UCSD-AML1 (cell line): Measurements from ENCODE around the gene CAPRIN2.

Source experiments
- DNase-seq: peaks from one replicate; lab custom pipeline; 2025; ENCODE audit not compliant: unreplicated experiment; lab: John Stamatoyannopoulos, UW

CAPRIN2 gene

GRCh38 chr12:30769802-30770201, 15.1 kb upstream of the CAPRIN2 start:
- no peak for DNase-seq

- no peak for DNase-seq
Observed at GRCh38 chr12:30764251-30764650, 9.5 kb upstream of the CAPRIN2 start.

- no peak for DNase-seq
Observed at GRCh38 chr12:30763053-30763452, 8.3 kb upstream of the CAPRIN2 start.

DNA sequence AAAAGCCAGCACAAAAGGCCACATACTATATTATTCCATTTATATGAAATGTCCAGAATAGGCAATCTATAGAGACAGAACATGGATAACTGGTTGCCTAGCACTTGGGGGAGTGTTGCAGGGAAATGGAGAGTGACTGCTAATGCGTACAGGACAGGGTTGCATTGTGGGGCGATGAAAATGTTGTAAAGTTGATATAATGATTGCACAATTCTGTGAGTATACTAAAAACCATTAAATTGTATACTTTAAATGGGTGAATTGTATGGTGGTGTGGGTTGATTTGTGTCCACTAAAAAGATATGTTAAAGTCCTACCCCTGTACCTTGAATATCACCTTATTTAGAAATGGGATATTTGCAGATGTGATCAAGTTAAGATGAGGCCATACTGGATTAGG, 7.0 kb upstream of the CAPRIN2 start:
- no peak for DNase-seq

- no peak for DNase-seq
Observed at GRCh38 chr12:30757316-30757715, 2.6 kb upstream of the CAPRIN2 start.

GRCh38 chr12:30756074-30756473, 1.3 kb upstream of the CAPRIN2 start:
- no peak for DNase-seq

- DNase-seq = no peak
Observed at GRCh38 chr12:30755395-30755762, 628 bp upstream of the CAPRIN2 start.

DNA sequence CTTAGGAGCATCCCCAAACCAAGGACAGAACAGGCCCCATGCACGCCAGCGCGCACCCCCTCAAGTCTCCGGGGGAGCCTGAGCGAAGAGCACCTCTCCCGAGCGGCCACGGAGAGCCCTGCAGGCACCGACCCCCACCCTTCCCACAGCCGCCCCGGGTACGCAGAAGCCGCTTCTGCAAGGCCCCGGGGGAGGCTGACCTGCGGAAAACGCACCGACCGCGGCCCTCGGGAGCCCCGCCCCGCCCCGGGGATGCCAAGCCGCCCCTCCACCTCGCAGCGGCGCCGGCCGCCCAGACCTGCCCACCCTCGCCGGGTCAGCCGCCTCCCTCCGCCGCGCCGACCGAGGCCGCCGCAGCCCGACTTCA, 385 bp downstream of the CAPRIN2 start:
- DNase-seq = no peak

GRCh38 chr12:30753751-30754382, 884 bp downstream of the CAPRIN2 start:
- no peak for DNase-seq

DNA sequence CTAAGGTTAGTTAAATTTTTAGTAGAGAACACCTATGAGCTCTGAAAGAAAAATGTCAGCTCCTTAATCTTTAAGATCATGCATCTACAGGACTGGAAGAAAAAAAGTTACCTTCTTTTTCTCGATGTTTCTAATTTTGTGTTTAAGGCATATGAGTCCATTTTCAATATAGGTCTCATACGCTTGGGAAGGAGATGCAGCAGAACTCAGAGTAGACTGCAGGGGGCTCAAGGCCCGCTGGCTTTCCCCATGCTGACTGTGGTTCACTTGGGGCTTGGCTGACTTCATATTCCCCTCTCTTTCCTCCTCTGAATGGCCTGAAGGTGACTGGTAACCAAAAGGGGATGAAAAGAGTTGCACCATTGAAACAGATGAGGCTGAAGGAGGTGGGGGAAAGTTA, 1.5 kb downstream of the CAPRIN2 start:
- peak; percentile 8 for DNase-seq

- no peak for DNase-seq
Observed at GRCh38 chr12:30752255-30752654, 2.5 kb downstream of the CAPRIN2 start.

- no peak for DNase-seq
Observed at GRCh38 chr12:30748147-30748546, 6.6 kb downstream of the CAPRIN2 start.

GRCh38 chr12:30746190-30746589, 8.6 kb downstream of the CAPRIN2 start:
- DNase-seq = no peak

GRCh38 chr12:30744321-30744720, 10.4 kb downstream of the CAPRIN2 start:
- no peak for DNase-seq

- no peak for DNase-seq
Observed at GRCh38 chr12:30740274-30740673, 14.5 kb downstream of the CAPRIN2 start.

- no peak for DNase-seq
Observed at GRCh38 chr12:30739020-30739419, 15.7 kb downstream of the CAPRIN2 start.

GRCh38 chr12:30732954-30733637, 21.7 kb downstream of the CAPRIN2 start:
- DNase-seq = no peak

- no peak for DNase-seq
Observed at GRCh38 chr12:30730011-30730410, 24.7 kb downstream of the CAPRIN2 start.

DNA sequence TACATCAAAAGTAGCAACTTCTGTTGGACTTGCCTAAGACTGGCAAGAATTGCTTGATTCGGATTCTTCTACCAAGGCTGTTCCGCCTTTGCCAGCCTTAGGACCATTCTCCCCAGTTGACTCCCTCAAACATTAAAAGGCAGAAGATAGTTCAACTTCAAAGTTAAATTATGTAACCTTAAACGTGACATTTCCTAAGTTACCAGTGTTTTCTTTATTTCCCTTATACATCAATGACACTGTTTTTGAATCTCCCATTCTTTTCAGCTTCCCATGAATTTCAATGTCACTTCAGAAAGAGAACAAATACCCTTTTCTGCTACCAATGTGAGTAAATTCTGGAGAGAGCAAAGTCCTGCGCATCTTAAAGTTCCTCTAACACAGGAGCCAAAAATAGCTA, 25.2 kb downstream of the CAPRIN2 start:
- no peak for DNase-seq

GRCh38 chr12:30726647-30727046, 28.1 kb downstream of the CAPRIN2 start:
- DNase-seq = no peak

- DNase-seq = no peak
Observed at GRCh38 chr12:30725739-30726138, 29.0 kb downstream of the CAPRIN2 start.

GRCh38 chr12:30719060-30719459, 35.7 kb downstream of the CAPRIN2 start:
- DNase-seq = no peak
